H1 (cell line): ENCODE measurements around the gene EWSR1. TPM values are rescaled to one million over a fixed set of nuclear protein-coding genes. Genes with fewer than 3 reads are reported as not detected.

Source experiments
- ASH2L ChIP-seq: fragments of 200-600, 300-600 bp; sonication (generic); IDR thresholded peaks from one replicate; pipeline ENCODE4 v1.7.1; 2017; ENCODE audit warnings: low read length
- CBX5 ChIP-seq: fragments of 300-800, 300-1000 bp; sonication (generic); IDR thresholded peaks from 2 replicates; pipeline ENCODE4 v1.7.1; 2016; ENCODE audit warnings: antibody characterized with exemption, low read length, low read depth
- CHD2 ChIP-seq: IDR thresholded peaks from 2 replicates; pipeline ENCODE4 v1.6.1; 2012; ENCODE audit warnings: low read length, improper control_type of control experiment
- EZH2 ChIP-seq: fragments of 200-600 bp; sonication (generic); IDR thresholded peaks from 2 replicates; pipeline ENCODE4 v1.7.1; 2012; ENCODE audit warnings: low read depth, mild to moderate bottlenecking, moderate library complexity, low read length, inconsistent platforms; ENCODE audit not compliant: severe bottlenecking
- KDM5A ChIP-seq: fragments of 200-600 bp; IDR thresholded peaks from 2 replicates; pipeline ENCODE4 v1.7.1; 2012; ENCODE audit warnings: mild to moderate bottlenecking, low read length, inconsistent platforms, mixed read lengths
- POLR2AphosphoS5 ChIP-seq: IDR thresholded peaks from 2 replicates; pipeline ENCODE4 v1.6.1; 2011; ENCODE audit warnings: low read depth, low read length
- RAD21 ChIP-seq, 2 experiments: IDR thresholded peaks in 1 of 2; conservative IDR thresholded peaks in 1 of 2; 2 replicates each; pipeline ENCODE4 v1.6.1; 2011; ENCODE audit warnings: low read depth in 2 of 2, low read length in 2 of 2, improper control_type of control experiment in 1 of 2, inconsistent platforms in 1 of 2, mild to moderate bottlenecking in 1 of 2, moderate library complexity in 1 of 2
- polyA plus RNA-seq, 7 experiments: library from polyadenylated mRNA; depleted of rRNA in 3 of 7; stranded (reverse) in 5 of 7; unstranded in 2 of 7; fragments of >200 nt in 5 of 7; fragments of 200-250 nt in 2 of 7; gene quantifications; 1 replicate in 5 of 7; 2 replicates in 1 of 7; 4 replicates in 1 of 7; pipeline versions ENCODE4 v1.2.1 to v1.2.3, GENCODE V29; 2011 to 2013; ENCODE audit warnings: missing spikeins in 2 of 7, mixed read lengths in 2 of 7
- total RNA-seq: library from RNA; stranded (reverse); fragmentation: NEBNext Ultra II Directional; extraction: Animal tissue kit (Norgen Biotek cat#: 25700); gene quantifications from 2 replicates; pipeline ENCODE4 v1.2.1, GENCODE V29; 2021
- TF ChIP-seq, protein P1 (sequence below): fragments of 300-600 bp; sonication (generic); IDR thresholded peaks from 2 replicates; pipeline ENCODE4 v1.7.1; 2012; ENCODE audit warnings: low read length, moderate library complexity, mild to moderate bottlenecking, inconsistent platforms; ENCODE audit not compliant: insufficient replicate concordance
- TF ChIP-seq, protein P2 (sequence below): IDR thresholded peaks from 2 replicates; pipeline ENCODE4 v1.6.1; 2011; ENCODE audit warnings: low read length, improper control_type of control experiment

EWSR1 gene
- total and polyA plus RNA-seq, 2 of the 8 experiments (the other 6 are each of a cell fraction or from before 2014, with no cell fraction given): 387 to 930 TPM

DNA sequence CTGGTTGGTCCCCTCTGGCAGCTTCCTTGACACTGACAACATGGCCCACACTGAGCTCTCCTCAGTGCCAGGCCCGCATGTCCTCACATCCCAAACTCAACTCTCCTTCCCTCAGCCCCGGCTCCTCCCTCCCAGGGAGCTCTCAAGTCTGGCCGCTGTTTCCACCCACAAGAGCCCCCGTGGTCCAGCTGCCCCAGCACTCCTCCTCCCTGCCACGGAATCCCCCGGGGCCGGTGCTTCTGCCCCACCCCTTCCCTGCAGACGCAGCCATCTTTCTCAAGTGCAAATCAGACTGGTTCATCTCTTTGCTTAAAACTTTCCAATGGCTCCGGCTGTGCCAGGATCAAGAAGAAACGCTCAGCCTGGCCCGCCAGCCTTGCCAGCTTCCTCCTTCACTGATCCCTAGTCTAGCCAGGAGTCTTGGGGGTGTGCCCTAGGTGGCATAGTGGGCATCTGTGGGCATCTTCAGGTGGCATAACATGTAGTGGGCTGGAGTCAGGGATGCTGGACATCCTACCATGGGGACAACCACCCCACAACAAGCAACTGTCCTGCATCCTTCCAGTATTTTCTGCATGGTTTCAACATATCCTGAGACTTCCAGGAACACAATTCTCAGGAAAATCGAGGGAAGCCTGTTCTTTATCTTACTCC is 69.7 kb downstream of the EWSR1 start (continued):
- TF ChIP-seq, protein P1, sequence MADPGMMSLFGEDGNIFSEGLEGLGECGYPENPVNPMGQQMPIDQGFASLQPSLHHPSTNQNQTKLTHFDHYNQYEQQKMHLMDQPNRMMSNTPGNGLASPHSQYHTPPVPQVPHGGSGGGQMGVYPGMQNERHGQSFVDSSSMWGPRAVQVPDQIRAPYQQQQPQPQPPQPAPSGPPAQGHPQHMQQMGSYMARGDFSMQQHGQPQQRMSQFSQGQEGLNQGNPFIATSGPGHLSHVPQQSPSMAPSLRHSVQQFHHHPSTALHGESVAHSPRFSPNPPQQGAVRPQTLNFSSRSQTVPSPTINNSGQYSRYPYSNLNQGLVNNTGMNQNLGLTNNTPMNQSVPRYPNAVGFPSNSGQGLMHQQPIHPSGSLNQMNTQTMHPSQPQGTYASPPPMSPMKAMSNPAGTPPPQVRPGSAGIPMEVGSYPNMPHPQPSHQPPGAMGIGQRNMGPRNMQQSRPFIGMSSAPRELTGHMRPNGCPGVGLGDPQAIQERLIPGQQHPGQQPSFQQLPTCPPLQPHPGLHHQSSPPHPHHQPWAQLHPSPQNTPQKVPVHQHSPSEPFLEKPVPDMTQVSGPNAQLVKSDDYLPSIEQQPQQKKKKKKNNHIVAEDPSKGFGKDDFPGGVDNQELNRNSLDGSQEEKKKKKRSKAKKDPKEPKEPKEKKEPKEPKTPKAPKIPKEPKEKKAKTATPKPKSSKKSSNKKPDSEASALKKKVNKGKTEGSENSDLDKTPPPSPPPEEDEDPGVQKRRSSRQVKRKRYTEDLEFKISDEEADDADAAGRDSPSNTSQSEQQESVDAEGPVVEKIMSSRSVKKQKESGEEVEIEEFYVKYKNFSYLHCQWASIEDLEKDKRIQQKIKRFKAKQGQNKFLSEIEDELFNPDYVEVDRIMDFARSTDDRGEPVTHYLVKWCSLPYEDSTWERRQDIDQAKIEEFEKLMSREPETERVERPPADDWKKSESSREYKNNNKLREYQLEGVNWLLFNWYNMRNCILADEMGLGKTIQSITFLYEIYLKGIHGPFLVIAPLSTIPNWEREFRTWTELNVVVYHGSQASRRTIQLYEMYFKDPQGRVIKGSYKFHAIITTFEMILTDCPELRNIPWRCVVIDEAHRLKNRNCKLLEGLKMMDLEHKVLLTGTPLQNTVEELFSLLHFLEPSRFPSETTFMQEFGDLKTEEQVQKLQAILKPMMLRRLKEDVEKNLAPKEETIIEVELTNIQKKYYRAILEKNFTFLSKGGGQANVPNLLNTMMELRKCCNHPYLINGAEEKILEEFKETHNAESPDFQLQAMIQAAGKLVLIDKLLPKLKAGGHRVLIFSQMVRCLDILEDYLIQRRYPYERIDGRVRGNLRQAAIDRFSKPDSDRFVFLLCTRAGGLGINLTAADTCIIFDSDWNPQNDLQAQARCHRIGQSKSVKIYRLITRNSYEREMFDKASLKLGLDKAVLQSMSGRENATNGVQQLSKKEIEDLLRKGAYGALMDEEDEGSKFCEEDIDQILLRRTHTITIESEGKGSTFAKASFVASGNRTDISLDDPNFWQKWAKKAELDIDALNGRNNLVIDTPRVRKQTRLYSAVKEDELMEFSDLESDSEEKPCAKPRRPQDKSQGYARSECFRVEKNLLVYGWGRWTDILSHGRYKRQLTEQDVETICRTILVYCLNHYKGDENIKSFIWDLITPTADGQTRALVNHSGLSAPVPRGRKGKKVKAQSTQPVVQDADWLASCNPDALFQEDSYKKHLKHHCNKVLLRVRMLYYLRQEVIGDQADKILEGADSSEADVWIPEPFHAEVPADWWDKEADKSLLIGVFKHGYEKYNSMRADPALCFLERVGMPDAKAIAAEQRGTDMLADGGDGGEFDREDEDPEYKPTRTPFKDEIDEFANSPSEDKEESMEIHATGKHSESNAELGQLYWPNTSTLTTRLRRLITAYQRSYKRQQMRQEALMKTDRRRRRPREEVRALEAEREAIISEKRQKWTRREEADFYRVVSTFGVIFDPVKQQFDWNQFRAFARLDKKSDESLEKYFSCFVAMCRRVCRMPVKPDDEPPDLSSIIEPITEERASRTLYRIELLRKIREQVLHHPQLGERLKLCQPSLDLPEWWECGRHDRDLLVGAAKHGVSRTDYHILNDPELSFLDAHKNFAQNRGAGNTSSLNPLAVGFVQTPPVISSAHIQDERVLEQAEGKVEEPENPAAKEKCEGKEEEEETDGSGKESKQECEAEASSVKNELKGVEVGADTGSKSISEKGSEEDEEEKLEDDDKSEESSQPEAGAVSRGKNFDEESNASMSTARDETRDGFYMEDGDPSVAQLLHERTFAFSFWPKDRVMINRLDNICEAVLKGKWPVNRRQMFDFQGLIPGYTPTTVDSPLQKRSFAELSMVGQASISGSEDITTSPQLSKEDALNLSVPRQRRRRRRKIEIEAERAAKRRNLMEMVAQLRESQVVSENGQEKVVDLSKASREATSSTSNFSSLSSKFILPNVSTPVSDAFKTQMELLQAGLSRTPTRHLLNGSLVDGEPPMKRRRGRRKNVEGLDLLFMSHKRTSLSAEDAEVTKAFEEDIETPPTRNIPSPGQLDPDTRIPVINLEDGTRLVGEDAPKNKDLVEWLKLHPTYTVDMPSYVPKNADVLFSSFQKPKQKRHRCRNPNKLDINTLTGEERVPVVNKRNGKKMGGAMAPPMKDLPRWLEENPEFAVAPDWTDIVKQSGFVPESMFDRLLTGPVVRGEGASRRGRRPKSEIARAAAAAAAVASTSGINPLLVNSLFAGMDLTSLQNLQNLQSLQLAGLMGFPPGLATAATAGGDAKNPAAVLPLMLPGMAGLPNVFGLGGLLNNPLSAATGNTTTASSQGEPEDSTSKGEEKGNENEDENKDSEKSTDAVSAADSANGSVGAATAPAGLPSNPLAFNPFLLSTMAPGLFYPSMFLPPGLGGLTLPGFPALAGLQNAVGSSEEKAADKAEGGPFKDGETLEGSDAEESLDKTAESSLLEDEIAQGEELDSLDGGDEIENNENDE: no peak
- TF ChIP-seq EZH2 (no peak), RAD21 (IDR thresholded peaks at IDR 0.05 in 1 of 2, conservative IDR thresholded peaks at IDR 0.05 in 1 of 2; ENCODE audit: low read depth in 2 of 2, low read length in 2 of 2) (no peak), KDM5A (no peak), CBX5 (no peak), CHD2 (no peak), ASH2L (no peak), POLR2AphosphoS5 (no peak)
- TF ChIP-seq, protein P2, sequence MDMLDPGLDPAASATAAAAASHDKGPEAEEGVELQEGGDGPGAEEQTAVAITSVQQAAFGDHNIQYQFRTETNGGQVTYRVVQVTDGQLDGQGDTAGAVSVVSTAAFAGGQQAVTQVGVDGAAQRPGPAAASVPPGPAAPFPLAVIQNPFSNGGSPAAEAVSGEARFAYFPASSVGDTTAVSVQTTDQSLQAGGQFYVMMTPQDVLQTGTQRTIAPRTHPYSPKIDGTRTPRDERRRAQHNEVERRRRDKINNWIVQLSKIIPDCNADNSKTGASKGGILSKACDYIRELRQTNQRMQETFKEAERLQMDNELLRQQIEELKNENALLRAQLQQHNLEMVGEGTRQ: no peak
